SU-DHL-6 (cell line): ENCODE data around the gene CLCA4.

Source experiments
- H2AFZ ChIP-seq: fragments of 200-600 bp; sonication (generic); 2 replicates; pipeline ENCODE4 v1.6.1; 2014; ENCODE audit warnings: low read depth, mild to moderate bottlenecking, moderate library complexity, mixed read lengths, antibody characterized with exemption, low read length; ENCODE audit not compliant: severe bottlenecking
- H3F3A ChIP-seq: fragments of 200-600 bp; shearing (Covaris generic); 2 replicates; pipeline ENCODE4 v1.6.0; 2016; ENCODE audit warnings: antibody characterized with exemption, mild to moderate bottlenecking; ENCODE audit not compliant: insufficient read depth
- H3K27ac ChIP-seq: fragments of 200-600 bp; sonication (generic); 2 replicates; pipeline ENCODE4 v1.5.1; 2016; ENCODE audit warnings: low read depth, mild to moderate bottlenecking, low read length, moderate library complexity, mixed read lengths
- H3K27me3 ChIP-seq: fragments of 200-600 bp; sonication (generic), shearing (Covaris generic); 2 replicates; pipeline ENCODE4 v1.6.0; 2014; ENCODE audit warnings: mild to moderate bottlenecking, low read length
- H3K36me3 ChIP-seq: fragments of 200-600 bp; sonication (generic); 2 replicates; pipeline ENCODE4 v1.6.1; 2014; ENCODE audit warnings: mild to moderate bottlenecking, low read length, mixed read lengths
- H3K4me2 ChIP-seq: fragments of 300-600, 200-600 bp; shearing (Covaris generic), sonication (generic); 2 replicates; pipeline ENCODE4 v1.6.0; 2014; ENCODE audit warnings: low read length, low read depth, mild to moderate bottlenecking; ENCODE audit not compliant: poor library complexity, severe bottlenecking
- H3K4me3 ChIP-seq: fragments of 200-600 bp; sonication (generic); 2 replicates; pipeline ENCODE4 v1.5.1; 2014; ENCODE audit warnings: antibody characterized with exemption, low read length, mild to moderate bottlenecking, mixed read lengths; ENCODE audit not compliant: insufficient read depth, poor library complexity, severe bottlenecking
- H3K79me2 ChIP-seq: fragments of 200-600 bp; sonication (generic); 2 replicates; pipeline ENCODE4 v1.6.1; 2014; ENCODE audit warnings: mild to moderate bottlenecking, low read length, moderate library complexity; ENCODE audit not compliant: insufficient read depth
- H3K9ac ChIP-seq: fragments of 200-600 bp; sonication (generic); 2 replicates; pipeline ENCODE4 v1.7.0; 2014; ENCODE audit warnings: mild to moderate bottlenecking, low read length
- H3K9me2 ChIP-seq: fragments of 200-600 bp; sonication (generic); replicated peaks from 2 replicates; pipeline ENCODE4 v1.6.1; 2014; ENCODE audit warnings: low read length; ENCODE audit not compliant: insufficient read depth
- H3K9me3 ChIP-seq: fragments of 200-600 bp; sonication (generic); 2 replicates; pipeline ENCODE4 v1.6.1; 2014; ENCODE audit warnings: low read length, mixed read lengths; ENCODE audit not compliant: insufficient read depth
- H4K20me1 ChIP-seq: fragments of 200-600 bp; sonication (generic); 2 replicates; pipeline ENCODE4 v1.6.1; 2014; ENCODE audit warnings: low read depth, mild to moderate bottlenecking, antibody characterized with exemption, low read length, moderate library complexity, mixed read lengths
- EZH2phosphoT487 ChIP-seq: fragments of 200-600 bp; sonication (generic), shearing (Covaris generic); conservative IDR thresholded peaks from 2 replicates; pipeline ENCODE4 v1.6.1; 2018; ENCODE audit warnings: mild to moderate bottlenecking, antibody characterized with exemption, low read length, moderate library complexity, mixed read lengths
- TF ChIP-seq, protein P1 (sequence below): fragments of 200-600 bp; sonication (generic); IDR thresholded peaks from one replicate; pipeline ENCODE4 v1.5.1; 2017; ENCODE audit warnings: antibody characterized with exemption, mild to moderate bottlenecking, low read length, moderate library complexity; ENCODE audit not compliant: insufficient read depth, poor library complexity, severe bottlenecking

The CLCA4 gene, protein sequence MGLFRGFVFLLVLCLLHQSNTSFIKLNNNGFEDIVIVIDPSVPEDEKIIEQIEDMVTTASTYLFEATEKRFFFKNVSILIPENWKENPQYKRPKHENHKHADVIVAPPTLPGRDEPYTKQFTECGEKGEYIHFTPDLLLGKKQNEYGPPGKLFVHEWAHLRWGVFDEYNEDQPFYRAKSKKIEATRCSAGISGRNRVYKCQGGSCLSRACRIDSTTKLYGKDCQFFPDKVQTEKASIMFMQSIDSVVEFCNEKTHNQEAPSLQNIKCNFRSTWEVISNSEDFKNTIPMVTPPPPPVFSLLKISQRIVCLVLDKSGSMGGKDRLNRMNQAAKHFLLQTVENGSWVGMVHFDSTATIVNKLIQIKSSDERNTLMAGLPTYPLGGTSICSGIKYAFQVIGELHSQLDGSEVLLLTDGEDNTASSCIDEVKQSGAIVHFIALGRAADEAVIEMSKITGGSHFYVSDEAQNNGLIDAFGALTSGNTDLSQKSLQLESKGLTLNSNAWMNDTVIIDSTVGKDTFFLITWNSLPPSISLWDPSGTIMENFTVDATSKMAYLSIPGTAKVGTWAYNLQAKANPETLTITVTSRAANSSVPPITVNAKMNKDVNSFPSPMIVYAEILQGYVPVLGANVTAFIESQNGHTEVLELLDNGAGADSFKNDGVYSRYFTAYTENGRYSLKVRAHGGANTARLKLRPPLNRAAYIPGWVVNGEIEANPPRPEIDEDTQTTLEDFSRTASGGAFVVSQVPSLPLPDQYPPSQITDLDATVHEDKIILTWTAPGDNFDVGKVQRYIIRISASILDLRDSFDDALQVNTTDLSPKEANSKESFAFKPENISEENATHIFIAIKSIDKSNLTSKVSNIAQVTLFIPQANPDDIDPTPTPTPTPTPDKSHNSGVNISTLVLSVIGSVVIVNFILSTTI

DNA sequence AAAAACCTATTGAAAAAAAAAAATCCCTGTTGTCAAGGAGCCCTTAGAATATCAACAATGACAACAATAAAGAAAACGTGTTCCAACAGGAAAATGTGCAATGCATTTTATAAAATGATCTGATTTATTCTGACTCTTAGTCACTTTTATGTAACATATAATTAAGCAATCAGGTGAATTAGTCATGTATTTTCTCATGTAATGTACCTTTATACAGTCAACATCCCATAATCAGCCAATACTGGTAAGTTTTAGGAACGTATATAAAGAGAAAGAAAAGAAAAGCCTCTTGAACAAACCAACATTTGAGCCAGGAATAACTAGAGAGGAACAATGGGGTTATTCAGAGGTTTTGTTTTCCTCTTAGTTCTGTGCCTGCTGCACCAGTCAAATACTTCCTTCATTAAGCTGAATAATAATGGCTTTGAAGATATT is at the start of gene CLCA4:
CLCA4 (plus strand) TSS at position 292 of the 435 bp plus-strand sequence; CDS start at position 334, 42 bp downstream.
- Histone ChIP-seq H3K27ac (no peak within 1 kb of the TSS), H3K79me2 (no peaks in the 10 kb centered on the region)
- TF ChIP-seq EZH2phosphoT487 = no peak
- TF ChIP-seq, protein P1, sequence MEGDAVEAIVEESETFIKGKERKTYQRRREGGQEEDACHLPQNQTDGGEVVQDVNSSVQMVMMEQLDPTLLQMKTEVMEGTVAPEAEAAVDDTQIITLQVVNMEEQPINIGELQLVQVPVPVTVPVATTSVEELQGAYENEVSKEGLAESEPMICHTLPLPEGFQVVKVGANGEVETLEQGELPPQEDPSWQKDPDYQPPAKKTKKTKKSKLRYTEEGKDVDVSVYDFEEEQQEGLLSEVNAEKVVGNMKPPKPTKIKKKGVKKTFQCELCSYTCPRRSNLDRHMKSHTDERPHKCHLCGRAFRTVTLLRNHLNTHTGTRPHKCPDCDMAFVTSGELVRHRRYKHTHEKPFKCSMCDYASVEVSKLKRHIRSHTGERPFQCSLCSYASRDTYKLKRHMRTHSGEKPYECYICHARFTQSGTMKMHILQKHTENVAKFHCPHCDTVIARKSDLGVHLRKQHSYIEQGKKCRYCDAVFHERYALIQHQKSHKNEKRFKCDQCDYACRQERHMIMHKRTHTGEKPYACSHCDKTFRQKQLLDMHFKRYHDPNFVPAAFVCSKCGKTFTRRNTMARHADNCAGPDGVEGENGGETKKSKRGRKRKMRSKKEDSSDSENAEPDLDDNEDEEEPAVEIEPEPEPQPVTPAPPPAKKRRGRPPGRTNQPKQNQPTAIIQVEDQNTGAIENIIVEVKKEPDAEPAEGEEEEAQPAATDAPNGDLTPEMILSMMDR = no peak

DNA sequence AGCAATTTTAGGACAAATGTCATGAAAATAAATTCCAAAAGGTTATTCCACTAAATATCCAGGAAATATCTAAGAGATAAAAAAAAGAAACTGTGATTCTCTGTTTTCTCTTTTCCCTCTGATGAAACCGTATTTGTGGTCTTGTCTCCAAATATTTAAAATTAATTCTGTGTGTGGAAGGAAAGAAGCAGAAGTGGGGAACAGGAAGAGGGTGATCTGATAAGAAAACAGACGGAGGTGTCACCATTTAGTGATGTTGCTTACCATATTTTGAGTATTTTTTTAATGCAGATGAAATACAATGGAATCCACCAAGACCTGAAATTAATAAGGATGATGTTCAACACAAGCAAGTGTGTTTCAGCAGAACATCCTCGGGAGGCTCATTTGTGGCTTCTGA is 48.6 kb upstream of the CLCA4 start:
- Histone ChIP-seq H3K9me2 (no peaks in the 10 kb centered on the region), H4K20me1 (no peaks in the 10 kb centered on the region), H3K4me2 (no peak overlapping the region), H3K27me3 (no peaks in the 10 kb centered on the region), H3K9me3 (no peaks in the 10 kb centered on the region), H3F3A (no peaks in the 10 kb centered on the region), H3K79me2 (no peaks in the 10 kb centered on the region), H3K27ac (no peak overlapping the region), H2AFZ (no peak overlapping the region), H3K9ac (no peak overlapping the region), H3K4me3 (no peak overlapping the region), H3K36me3 (no peaks in the 10 kb centered on the region)
- no peak for TF ChIP-seq EZH2phosphoT487
- TF ChIP-seq, protein P1 = no peak

More for the DNA sequence above, at the start of gene CLCA4:
- H2AFZ ChIP-seq = no peak within 1 kb of the TSS
- H4K20me1 ChIP-seq = no peaks in the 10 kb centered on the region
- H3K4me2 ChIP-seq = no peak within 1 kb of the TSS
- no peaks in the 10 kb centered on the region for H3F3A ChIP-seq
- H3K9ac ChIP-seq = no peak within 1 kb of the TSS
- H3K36me3 ChIP-seq = no peaks in the 10 kb centered on the region
- H3K9me3 ChIP-seq = no peaks in the 10 kb centered on the region
- no peaks in the 10 kb centered on the region for H3K27me3 ChIP-seq
- H3K4me3 ChIP-seq = no peak within 1 kb of the TSS
- H3K9me2 ChIP-seq = no peaks in the 10 kb centered on the region

DNA sequence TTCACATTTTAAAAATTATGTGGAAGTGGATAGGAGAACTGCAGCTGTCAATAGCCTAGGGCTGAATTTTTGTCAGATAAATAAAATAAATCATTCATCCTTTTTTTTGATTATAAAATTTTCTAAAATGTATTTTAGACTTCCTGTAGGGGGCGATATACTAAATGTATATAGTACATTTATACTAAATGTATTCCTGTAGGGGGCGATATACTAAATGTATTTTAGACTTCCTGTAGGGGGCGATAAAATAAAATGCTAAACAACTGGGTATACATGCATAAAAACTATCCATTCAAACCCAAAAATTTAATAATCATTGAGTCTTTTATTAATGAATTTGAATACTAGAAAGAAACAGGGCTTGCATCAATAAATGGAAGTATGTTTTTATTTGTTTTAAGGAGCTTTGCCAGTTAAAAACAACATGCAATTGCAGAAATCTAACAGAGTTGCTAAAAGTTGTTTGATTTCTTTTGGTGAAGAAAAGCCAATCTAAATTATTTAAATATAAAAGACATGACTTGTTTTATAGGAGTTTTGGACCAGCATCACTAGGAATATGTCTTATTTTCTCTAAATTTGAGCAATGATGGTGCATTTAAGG is 46.8 kb upstream of the CLCA4 start:
- Histone ChIP-seq H3K9me3 (no peaks in the 10 kb centered on the region), H3K4me3 (no peak overlapping the region), H2AFZ (peak overlapping the region; percentile 49), H3K27ac (no peak overlapping the region), H4K20me1 (no peaks in the 10 kb centered on the region), H3K4me2 (no peak overlapping the region), H3K9ac (no peak overlapping the region), H3K79me2 (no peaks in the 10 kb centered on the region), H3F3A (no peaks in the 10 kb centered on the region), H3K27me3 (no peaks in the 10 kb centered on the region), H3K9me2 (no peaks in the 10 kb centered on the region), H3K36me3 (no peaks in the 10 kb centered on the region)
- TF ChIP-seq EZH2phosphoT487 = no peak
- TF ChIP-seq, protein P1 = peak; percentile 100
